H1 (cell line): ENCODE measurements around the gene FUBP3. TPM values are rescaled to one million over a fixed set of nuclear protein-coding genes. Genes with fewer than 3 reads are reported as not detected.

ENCODE experiments used
- ATF2 ChIP-seq: IDR thresholded peaks from 2 replicates; pipeline ENCODE4 v1.6.1; 2012; ENCODE audit warnings: low read length, inconsistent platforms
- BACH1 ChIP-seq: IDR thresholded peaks from 2 replicates; pipeline ENCODE4 v1.6.1; 2012; ENCODE audit warnings: low read length, improper control_type of control experiment
- BCL11A ChIP-seq, 2 experiments: IDR thresholded peaks; one replicate each; pipeline ENCODE4 v1.6.1; 2011; ENCODE audit warnings: low read depth in 2 of 2, low read length in 2 of 2, mild to moderate bottlenecking in 2 of 2
- BRCA1 ChIP-seq: IDR thresholded peaks from 2 replicates; pipeline ENCODE4 v1.6.1; 2012; ENCODE audit warnings: low read depth, low read length, improper control_type of control experiment
- CBX8 ChIP-seq: fragments of 300-800, 300-1000 bp; sonication (generic); IDR thresholded peaks from 2 replicates; pipeline ENCODE4 v1.7.1; 2016; ENCODE audit warnings: low read depth, low read length, borderline replicate concordance
- CTBP2 ChIP-seq: IDR thresholded peaks from 2 replicates; pipeline ENCODE4 v1.7.0; 2011; ENCODE audit warnings: borderline replicate concordance, mild to moderate bottlenecking, moderate library complexity, mixed read lengths, low read length; ENCODE audit not compliant: insufficient read depth, insufficient read length
- E2F6 ChIP-seq: IDR thresholded peaks from 2 replicates; pipeline ENCODE4 v1.6.1; 2012; ENCODE audit warnings: inconsistent platforms
- JUN ChIP-seq: IDR thresholded peaks from 2 replicates; pipeline ENCODE4 v1.6.1; 2011; ENCODE audit warnings: low read depth, mild to moderate bottlenecking, improper control_type of control experiment, low read length
- KDM5A ChIP-seq: fragments of 200-600 bp; IDR thresholded peaks from 2 replicates; pipeline ENCODE4 v1.7.1; 2012; ENCODE audit warnings: mild to moderate bottlenecking, low read length, inconsistent platforms, mixed read lengths
- PHF8 ChIP-seq: fragments of 200-600 bp; sonication (generic); conservative IDR thresholded peaks from 2 replicates; pipeline ENCODE4 v1.7.1; 2012; ENCODE audit warnings: low read depth, mild to moderate bottlenecking, inconsistent platforms, low read length, moderate library complexity
- POU5F1 ChIP-seq: IDR thresholded peaks from 2 replicates; pipeline ENCODE4 v1.6.1; 2011; ENCODE audit warnings: low read depth, mild to moderate bottlenecking, low read length, moderate library complexity
- RBBP5 ChIP-seq: IDR thresholded peaks from 2 replicates; pipeline ENCODE4 v1.7.1; 2012; ENCODE audit warnings: low read depth, mild to moderate bottlenecking, inconsistent platforms, low read length, moderate library complexity, borderline replicate concordance
- RFX5 ChIP-seq: IDR thresholded peaks from 2 replicates; pipeline ENCODE4 v1.6.1; 2011; ENCODE audit warnings: low read depth, low read length, improper control_type of control experiment, borderline replicate concordance
- RXRA ChIP-seq: IDR thresholded peaks from 2 replicates; pipeline ENCODE4 v1.6.1; 2011; ENCODE audit warnings: low read depth, mild to moderate bottlenecking, low read length, moderate library complexity; ENCODE audit not compliant: insufficient read depth
- SAP30 ChIP-seq: fragments of 300-600 bp; sonication (generic); IDR thresholded peaks from 2 replicates; pipeline ENCODE4 v1.7.1; 2012; ENCODE audit warnings: low read length, moderate library complexity, mild to moderate bottlenecking, inconsistent platforms; ENCODE audit not compliant: insufficient read depth, insufficient replicate concordance
- SIN3A ChIP-seq, 2 experiments: IDR thresholded peaks in 1 of 2; conservative IDR thresholded peaks in 1 of 2; 2 replicates each; pipeline ENCODE4 v1.6.1; 2011 to 2012; ENCODE audit warnings: low read length in 2 of 2, improper control_type of control experiment in 1 of 2, low read depth in 1 of 2, mild to moderate bottlenecking in 1 of 2
- SIRT6 ChIP-seq: IDR thresholded peaks from one replicate; pipeline ENCODE4 v1.7.1; 2012; ENCODE audit warnings: low read length, inconsistent platforms
- SP2 ChIP-seq: IDR thresholded peaks from 2 replicates; pipeline ENCODE4 v1.6.1; 2012; ENCODE audit warnings: mild to moderate bottlenecking, low read length, inconsistent platforms
- SUZ12 ChIP-seq: fragments of 200-600 bp; sonication (generic); IDR thresholded peaks from 2 replicates; pipeline ENCODE4 v1.6.1; 2012; ENCODE audit warnings: mild to moderate bottlenecking, inconsistent platforms, low read length, moderate library complexity, mixed read lengths
- TBP ChIP-seq: IDR thresholded peaks from 2 replicates; pipeline ENCODE4 v1.6.1; 2011; ENCODE audit warnings: low read depth, low read length, improper control_type of control experiment
- ZNF274 ChIP-seq: IDR thresholded peaks from 2 replicates; pipeline ENCODE4 v1.7.0; 2012; ENCODE audit warnings: low read length, borderline replicate concordance; ENCODE audit errors: extremely low read depth
- polyA plus RNA-seq, 7 experiments: library from polyadenylated mRNA; depleted of rRNA in 3 of 7; stranded (reverse) in 5 of 7; unstranded in 2 of 7; fragments of >200 nt in 5 of 7; fragments of 200-250 nt in 2 of 7; gene quantifications; 1 replicate in 5 of 7; 2 replicates in 1 of 7; 4 replicates in 1 of 7; pipeline versions ENCODE4 v1.2.1 to v1.2.3, GENCODE V29; 2011 to 2013; ENCODE audit warnings: missing spikeins in 2 of 7, mixed read lengths in 2 of 7
- total RNA-seq: library from RNA; stranded (reverse); fragmentation: NEBNext Ultra II Directional; extraction: Animal tissue kit (Norgen Biotek cat#: 25700); gene quantifications from 2 replicates; pipeline ENCODE4 v1.2.1, GENCODE V29; 2021

The FUBP3 gene
- total and polyA plus RNA-seq, 2 of the 8 experiments (the other 6 are each of a cell fraction or from before 2014, with no cell fraction given), result 23.7 to 76.4 TPM

GRCh38 chr9:130578865-130579737, at the start of gene FUBP3 (continued):
- no peak for TF ChIP-seq ZNF274
- no peak for TF ChIP-seq POU5F1
- TF ChIP-seq SIN3A (conservative IDR thresholded peaks at IDR 0.05 in 1 of 2, IDR thresholded peaks at IDR 0.05 in 1 of 2; ENCODE audit: low read depth in 1 of 2, low read length in 2 of 2), result peak in 1 of 2 experiments; percentile 73; a peak in 2 of 4 replicates
- TF ChIP-seq ATF2, result no peak
- no peak for TF ChIP-seq SUZ12
- no peak for TF ChIP-seq CTBP2
- no peak for TF ChIP-seq BRCA1
- 0 out of 2 replicates have a peak, but pooled peaks have one; percentile 30 for TF ChIP-seq RBBP5
- no peak for TF ChIP-seq E2F6
- TF ChIP-seq CBX8, result no peak
- no peak for TF ChIP-seq BCL11A (IDR thresholded peaks at IDR 0.05; ENCODE audit: low read depth in 2 of 2, low read length in 2 of 2)
- TF ChIP-seq RFX5, result no peak
- peak; percentile 90 for TF ChIP-seq PHF8
- TF ChIP-seq RXRA, result no peak
- TF ChIP-seq SIRT6, result no peak
- no peak for TF ChIP-seq JUN
- no peak for TF ChIP-seq BACH1
- no peak for TF ChIP-seq SAP30
- TF ChIP-seq SP2, result no peak
- TF ChIP-seq TBP, result peak; percentile 13; the same call in 1 of the 2 replicates
- TF ChIP-seq KDM5A, result no peak
